Nephron progenitor cell (in vitro differentiated cells): ENCODE results near the gene DNAH7.
A peak's percentile ranks its signal among the peaks of the same experiment; 100 is the strongest.

Experiments used
- DNase-seq: peaks from one replicate; pipeline ENCODE4 v3.0.0; 2021
- H3K27ac Mint-ChIP-seq: 2 replicates; pipeline ENCODE4 v1.8.0; 2021; ENCODE audit warnings: mild to moderate bottlenecking, moderate library complexity, mixed read lengths
- H3K27me3 Mint-ChIP-seq: 2 replicates; pipeline ENCODE4 v1.8.0; 2021; ENCODE audit warnings: mild to moderate bottlenecking, low read depth, mixed read lengths; ENCODE audit not compliant: poor library complexity
- H3K36me3 Mint-ChIP-seq: 2 replicates; pipeline ENCODE4 v1.8.0; 2021; ENCODE audit warnings: low read depth, mixed read lengths
- H3K4me1 Mint-ChIP-seq: 2 replicates; pipeline ENCODE4 v1.8.0; 2021; ENCODE audit warnings: mixed read lengths
- H3K4me3 Mint-ChIP-seq: 2 replicates; pipeline ENCODE4 v1.8.0; 2021; ENCODE audit warnings: mild to moderate bottlenecking, moderate library complexity, mixed read lengths
- H3K9me3 Mint-ChIP-seq: 2 replicates; pipeline ENCODE4 v1.8.0; 2021; ENCODE audit warnings: mild to moderate bottlenecking, moderate library complexity, mixed read lengths
- TF ChIP-seq, protein P1 (sequence below): fragments of 200-600 bp; sonication (generic); IDR thresholded peaks from 2 replicates; pipeline ENCODE4 v1.5.0; 2021; ENCODE audit warnings: antibody characterized with exemption

Gene DNAH7

DNA sequence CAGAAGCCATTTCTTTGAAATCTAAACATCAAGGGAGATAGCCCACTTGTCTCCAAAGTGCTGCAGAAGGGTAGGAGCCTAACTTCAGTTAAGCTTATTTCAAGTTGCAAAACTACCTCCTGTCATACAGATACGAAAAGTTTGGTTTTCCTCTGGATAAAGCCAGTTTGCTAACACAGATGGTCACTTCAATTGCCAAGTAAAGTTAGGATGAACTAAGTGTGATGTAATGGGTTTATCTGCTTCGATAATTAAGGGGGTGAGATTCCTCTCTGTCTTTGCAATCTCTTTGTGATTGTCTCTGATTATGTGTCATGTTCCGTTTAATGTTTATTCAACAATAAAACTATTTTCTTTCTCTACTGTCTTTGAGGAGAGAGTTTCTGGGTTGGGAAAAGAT lies 255.2 kb downstream of the DNAH7 start:
- H3K27me3 Mint-ChIP-seq, result no peaks in the 10 kb centered on the region
- H3K9me3 Mint-ChIP-seq, result no peaks in the 10 kb centered on the region
- TF ChIP-seq, protein P1, sequence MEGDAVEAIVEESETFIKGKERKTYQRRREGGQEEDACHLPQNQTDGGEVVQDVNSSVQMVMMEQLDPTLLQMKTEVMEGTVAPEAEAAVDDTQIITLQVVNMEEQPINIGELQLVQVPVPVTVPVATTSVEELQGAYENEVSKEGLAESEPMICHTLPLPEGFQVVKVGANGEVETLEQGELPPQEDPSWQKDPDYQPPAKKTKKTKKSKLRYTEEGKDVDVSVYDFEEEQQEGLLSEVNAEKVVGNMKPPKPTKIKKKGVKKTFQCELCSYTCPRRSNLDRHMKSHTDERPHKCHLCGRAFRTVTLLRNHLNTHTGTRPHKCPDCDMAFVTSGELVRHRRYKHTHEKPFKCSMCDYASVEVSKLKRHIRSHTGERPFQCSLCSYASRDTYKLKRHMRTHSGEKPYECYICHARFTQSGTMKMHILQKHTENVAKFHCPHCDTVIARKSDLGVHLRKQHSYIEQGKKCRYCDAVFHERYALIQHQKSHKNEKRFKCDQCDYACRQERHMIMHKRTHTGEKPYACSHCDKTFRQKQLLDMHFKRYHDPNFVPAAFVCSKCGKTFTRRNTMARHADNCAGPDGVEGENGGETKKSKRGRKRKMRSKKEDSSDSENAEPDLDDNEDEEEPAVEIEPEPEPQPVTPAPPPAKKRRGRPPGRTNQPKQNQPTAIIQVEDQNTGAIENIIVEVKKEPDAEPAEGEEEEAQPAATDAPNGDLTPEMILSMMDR, result no peak
- H3K36me3 Mint-ChIP-seq, result no peaks in the 10 kb centered on the region
- H3K27ac Mint-ChIP-seq, result no peak overlapping the region
- DNase-seq, result no peak
- H3K4me3 Mint-ChIP-seq, result no peak overlapping the region
- H3K4me1 Mint-ChIP-seq, result peaks cover 14% of the 10 kb centered on the region

DNA sequence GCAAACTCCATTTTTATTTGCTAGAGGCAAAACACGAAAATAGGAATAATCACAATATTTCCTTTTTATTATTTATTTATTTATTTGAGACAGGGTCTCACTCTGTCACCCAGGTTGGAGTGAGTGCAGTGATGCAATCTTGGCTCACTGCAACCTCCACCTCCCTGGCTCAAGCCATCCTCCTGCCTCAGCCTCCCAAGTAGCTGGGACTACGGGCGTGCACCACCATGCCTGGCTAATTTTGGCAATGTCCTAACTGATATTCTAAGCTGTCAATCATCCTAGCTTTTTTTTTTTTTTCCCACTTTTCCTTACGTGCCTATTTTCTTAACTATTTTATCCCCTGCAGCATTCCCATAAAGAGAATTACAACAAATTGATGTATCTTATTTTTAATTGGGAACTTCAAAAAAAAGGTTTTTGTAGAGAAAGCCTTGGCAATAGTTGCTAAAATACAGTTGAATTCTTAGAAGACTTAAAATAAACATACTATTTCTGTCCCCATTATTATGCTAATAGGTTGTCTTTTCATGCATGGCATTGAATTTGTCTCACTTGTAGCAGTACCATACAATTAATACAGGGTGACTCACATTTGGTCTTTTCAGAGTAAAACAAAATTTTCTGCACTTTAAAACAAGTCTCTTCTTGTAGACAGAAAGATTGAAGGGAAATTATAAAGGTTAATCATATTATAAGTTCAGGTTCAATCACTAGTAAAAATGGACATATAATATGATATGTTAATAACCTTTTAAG lies 258.1 kb downstream of the DNAH7 start:
- TF ChIP-seq, protein P1, result no peak
- Mint-ChIP-seq H3K27me3 (no peaks in the 10 kb centered on the region), H3K4me1 (peaks cover 12% of the 10 kb centered on the region), H3K36me3 (no peaks in the 10 kb centered on the region), H3K4me3 (no peak overlapping the region), H3K9me3 (no peaks in the 10 kb centered on the region), H3K27ac (no peak overlapping the region)
- no peak for DNase-seq

DNA sequence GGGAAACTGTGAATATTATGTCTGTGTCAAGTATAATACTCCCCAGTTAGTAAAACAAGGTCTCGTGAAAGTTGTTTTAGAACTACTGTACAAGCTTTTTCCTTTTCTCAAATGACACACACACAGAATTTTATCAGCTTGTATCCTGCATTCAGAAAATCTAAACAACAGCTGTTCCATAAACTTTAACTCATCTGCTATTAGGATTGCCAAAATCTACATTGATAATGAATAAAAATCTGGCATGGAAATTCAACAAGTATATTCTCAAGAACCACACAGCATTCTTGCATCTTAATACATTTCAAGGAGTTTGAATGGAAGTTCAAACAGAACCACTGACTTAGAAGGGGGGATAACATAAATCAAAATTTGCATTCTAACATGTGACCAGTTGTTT lies 260.4 kb downstream of the DNAH7 start:
- H3K27ac Mint-ChIP-seq, result no peak overlapping the region
- TF ChIP-seq, protein P1, result no peak
- H3K36me3 Mint-ChIP-seq, result no peaks in the 10 kb centered on the region
- no peak overlapping the region for H3K4me3 Mint-ChIP-seq
- no peaks in the 10 kb centered on the region for H3K27me3 Mint-ChIP-seq
- DNase-seq, result no peak
- H3K9me3 Mint-ChIP-seq, result no peaks in the 10 kb centered on the region
- peaks cover 11% of the 10 kb centered on the region for H3K4me1 Mint-ChIP-seq

DNA sequence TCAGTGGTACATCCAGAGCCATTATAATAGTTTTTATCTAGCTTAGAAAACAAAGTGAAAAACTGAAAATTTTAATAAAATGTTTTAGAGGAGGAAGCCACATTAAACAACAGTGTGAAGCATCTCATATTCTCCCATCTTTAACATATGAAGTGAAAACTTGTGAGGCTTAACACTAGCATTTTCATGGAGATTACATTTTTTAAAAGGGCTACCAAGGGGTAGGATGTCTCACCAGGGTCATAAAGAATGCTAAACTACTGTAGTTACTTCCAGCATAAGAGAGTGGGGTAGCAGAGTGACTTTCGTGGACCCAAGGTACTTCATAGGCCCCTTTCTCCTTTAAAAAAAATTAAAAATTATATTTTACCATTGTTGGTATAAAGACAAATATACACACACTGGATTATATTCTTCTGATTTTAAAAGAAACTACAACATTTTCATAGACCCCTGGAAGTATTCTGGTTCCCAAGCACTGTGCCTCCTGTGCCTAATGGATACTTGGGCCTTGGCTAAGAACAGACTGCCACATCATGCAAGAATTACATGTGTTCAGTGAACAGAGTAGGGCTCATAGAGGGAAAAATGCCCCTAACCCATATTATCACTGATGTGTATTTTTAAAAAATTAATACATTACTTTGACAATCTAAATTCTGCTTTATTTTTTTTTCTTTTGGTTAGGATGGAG lies 263.2 kb downstream of the DNAH7 start:
- Mint-ChIP-seq H3K4me3 (no peak overlapping the region), H3K36me3 (no peaks in the 10 kb centered on the region), H3K27me3 (no peaks in the 10 kb centered on the region), H3K9me3 (no peaks in the 10 kb centered on the region), H3K4me1 (peaks cover 8% of the 10 kb centered on the region), H3K27ac (no peak overlapping the region)
- no peak for DNase-seq
- TF ChIP-seq, protein P1, result no peak

DNA sequence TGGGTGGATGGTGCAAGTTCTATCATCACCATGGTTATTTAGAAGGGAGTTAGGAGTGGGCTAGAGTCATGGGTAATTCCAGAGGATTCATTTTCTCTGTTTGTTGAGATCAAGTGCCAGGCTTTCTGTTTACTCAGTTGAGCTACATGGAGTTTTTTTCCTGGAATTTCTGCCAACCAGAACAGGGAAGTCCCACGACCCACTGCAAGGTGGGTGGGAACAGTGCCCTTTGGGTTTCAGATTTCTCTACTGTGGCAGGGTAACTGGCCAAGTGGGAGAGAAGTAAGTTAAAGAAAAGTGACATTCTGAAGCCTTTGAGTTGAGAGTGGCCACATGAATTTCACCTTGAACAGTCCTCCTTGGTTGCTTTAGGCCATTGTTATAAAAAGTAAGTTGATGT lies 272.8 kb downstream of the DNAH7 start:
- peaks cover 3% of the 10 kb centered on the region for H3K27me3 Mint-ChIP-seq
- TF ChIP-seq, protein P1, result no peak

DNA sequence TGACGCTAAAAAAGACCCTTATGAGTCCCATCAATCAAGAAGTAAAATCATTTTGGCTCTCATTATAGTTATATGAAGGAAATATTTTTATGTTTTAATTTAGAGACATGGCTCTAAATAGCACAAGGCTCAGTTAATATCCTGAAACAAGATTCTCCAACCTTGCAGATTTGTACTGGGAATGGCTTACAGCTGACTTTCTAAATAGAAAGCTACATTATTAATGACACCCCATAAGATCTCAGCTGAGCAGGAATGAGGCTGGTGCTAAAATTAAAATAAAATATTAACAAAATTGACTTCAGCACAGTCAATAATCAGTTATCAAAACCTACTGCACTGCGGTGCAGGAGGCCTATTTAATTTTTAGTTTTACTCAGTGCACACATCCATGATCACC lies 274.8 kb downstream of the DNAH7 start:
- DNase-seq, result no peak
- Mint-ChIP-seq H3K4me3 (no peak overlapping the region), H3K4me1 (peaks cover 7% of the 10 kb centered on the region), H3K9me3 (peaks cover 27% of the 10 kb centered on the region), H3K36me3 (peaks cover 4% of the 10 kb centered on the region), H3K27ac (no peak overlapping the region), H3K27me3 (peaks cover 3% of the 10 kb centered on the region)
- TF ChIP-seq, protein P1, result no peak

More for the DNA sequence above, 272.8 kb downstream of the DNAH7 start:
- no peak for DNase-seq
- peaks cover 1% of the 10 kb centered on the region for H3K36me3 Mint-ChIP-seq
- H3K4me1 Mint-ChIP-seq, result peaks cover 7% of the 10 kb centered on the region
- no peak overlapping the region for H3K4me3 Mint-ChIP-seq
- peak overlapping the region; percentile 84 for H3K27ac Mint-ChIP-seq
- peaks cover 13% of the 10 kb centered on the region for H3K9me3 Mint-ChIP-seq
